HG02642 (cell line): Measurements from ENCODE around the gene PAXX.
A peak's percentile ranks its signal among the peaks of the same experiment; 100 is the strongest.
"Not testable (repeated sequence)": the region's sequence is repeated elsewhere in the genome, so short reads cannot be mapped to it uniquely, and the experiment has no call there.

Experiments
- ATAC-seq: cut with Tn5 transposase; IDR thresholded peaks from one replicate; pipeline ENCODE4 v1.9.1; 2021; ENCODE audit warnings: mild to moderate bottlenecking; ENCODE audit not compliant: unreplicated experiment, poor library complexity

Gene PAXX

DNA sequence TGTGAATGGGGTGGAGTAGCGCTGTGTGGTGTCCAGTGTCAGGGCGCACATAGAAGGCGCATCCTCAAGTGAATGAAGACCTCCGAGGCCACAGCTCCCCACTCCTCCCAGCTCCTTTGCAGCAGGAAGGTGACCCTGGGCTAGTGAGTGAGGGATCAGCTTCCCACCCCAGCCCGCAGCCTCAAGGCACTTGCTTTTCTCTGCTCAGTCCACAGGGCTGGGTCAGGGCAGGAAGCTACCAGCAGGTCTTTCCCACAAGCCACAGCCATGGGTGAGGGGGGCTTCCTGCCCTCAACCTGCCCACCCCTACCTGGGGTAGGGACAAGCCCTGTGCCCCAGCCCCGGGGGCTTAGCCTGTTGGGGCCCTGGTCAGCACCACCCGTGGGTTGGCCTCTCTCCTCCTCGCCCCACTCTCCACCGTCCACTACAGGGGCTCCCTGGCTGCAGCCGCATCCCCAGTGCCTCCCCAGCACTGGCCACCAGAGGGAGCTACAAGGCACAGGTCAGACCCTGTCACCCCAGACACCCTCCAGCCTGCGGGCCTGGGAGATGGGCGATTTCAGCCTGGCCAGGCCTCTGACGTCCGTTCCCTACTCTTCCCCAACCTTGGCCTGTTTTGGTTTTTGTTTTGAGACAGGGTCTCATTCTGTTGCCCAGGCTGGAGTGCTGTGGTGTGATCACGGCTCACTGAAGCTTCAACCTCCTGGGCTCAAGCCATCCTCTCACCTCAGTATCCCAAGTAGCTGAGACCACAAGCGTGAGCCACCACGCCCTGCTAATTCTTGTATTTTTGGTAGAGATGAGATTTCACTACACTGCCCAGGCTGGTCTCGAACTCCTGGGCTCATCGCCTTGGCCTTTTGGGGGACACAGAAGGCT, 37.1 kb downstream of the PAXX start:
- ATAC-seq, result no peak

DNA sequence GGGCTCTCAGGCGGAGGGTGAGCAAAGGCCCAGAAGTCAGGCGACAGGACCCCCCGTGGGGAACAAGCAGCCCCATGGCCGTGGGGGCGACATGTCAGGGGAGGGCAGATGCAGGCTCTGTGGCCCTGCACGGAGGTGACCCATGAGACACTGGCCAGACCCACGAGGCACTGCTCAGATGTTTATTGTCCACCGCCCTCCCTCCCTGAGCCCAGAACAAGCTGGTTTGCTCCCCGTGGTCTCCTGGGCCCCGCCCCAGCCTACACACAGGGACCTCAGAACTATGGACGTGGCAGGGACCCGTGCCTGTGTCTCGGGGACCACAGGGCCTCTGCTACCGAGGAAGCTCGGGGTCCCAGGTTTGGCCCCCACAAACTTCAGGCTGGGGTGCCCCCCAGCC, 37.8 kb downstream of the PAXX start:
- ATAC-seq, result no peak

DNA sequence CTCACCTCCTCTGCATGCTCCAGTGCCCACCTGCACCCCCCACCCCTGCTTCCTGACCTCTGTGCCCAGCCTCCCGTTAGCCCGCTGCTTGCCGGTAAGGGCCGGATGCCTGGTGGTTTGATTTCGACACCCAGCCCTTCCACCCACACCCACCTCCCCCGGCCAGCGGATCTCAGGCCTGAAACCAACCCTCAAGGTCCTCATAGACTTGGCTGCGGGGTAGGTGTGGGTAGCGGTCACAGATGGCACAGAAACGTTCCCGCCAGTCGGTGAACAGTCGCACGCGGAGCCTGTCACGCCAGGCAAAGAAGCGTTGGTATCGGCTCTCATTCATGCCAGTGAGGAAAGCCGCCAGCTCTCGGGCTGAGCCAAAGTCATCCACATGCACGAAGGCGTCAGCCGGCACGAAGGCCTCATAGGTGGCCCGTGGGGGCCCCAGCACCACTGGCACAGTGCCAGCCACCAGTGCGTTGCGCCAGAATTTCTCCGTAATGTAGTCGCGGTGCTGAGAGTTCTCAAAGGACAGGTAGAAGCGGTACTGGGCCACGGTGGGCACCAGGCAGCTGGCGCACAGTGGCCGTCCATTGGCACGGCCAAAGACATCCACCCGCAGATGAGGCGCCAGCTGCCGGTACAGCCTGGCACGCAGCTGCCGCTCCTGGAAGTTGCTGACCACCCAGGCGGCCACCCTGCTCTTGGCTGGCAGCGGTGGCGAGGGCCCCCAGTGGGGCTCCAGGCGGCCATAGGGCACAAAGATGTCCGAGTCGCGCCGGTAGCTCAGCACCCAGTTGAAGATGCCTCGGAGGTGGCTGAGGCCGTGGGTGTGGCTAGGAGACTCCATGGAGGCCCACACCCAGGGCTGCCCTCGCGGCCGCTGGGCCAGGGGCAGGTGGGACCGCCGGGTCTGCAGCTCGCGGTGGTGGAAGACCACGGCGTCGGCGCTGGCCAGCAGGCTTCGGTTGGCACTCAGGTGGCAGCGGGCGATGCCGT, 38.6 kb downstream of the PAXX start:
- ATAC-seq, result no peak

DNA sequence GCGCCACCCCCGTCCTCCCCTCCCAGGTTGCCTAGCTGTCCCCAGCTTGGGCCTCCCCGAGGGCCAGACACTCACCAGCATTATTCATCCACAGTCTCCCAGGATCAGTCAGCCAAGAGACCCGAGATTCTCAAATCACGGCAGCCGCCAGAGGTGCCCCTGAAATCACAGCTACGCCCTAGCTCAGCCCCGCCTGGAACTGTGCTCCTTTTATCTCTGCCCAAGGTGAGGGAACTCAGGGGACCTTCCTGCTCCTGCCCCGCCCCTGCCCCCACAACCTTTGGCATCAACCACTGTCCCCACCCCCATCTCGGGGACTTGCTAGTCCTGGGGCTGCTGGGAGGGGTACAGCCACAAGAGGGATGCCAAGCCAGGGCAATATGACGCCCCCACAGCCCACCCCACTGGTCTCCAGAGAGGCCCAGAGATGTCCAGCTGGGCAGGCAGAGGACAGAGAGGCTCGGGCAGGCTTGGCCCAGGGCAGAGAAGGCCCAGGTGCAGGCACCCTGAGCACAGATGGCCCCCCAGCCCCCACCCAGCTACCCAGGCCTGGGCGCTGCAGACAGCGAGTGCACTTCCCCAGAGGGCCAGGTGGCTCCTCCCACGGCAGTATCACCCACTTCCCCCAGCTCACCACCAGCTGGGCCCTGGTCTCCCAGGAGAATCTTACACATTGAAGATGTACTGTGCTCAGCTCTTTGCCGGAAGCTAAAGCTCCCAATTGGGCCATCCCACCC, 39.9 kb downstream of the PAXX start, which contains the start of gene FUT7:
TSS of gene FUT7 (minus strand) at position 185 of the 737 bp plus-strand sequence. CDS start at position 88, 97 bp downstream.
- no peak for ATAC-seq

DNA sequence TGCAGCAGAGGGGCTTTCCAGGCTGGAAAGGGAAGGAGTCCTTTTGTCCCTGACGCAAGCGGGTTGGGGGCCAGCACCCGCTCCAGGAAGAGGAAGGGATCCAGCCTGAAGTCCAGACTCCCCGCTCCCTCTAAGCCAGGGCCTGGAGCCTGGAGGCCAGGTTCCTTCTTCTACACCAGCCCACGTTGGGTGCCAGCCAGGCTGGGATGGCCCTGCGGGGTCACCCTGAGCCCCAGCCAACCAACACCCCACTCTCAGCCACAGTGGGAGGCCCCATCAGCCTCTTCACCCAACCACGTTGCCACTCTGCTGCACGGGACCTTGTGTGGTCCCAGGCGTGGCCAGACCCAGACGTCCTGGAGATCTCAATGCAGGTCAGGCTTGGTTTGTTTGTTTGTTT, 40.6 kb downstream of the PAXX start:
- no peak for ATAC-seq

DNA sequence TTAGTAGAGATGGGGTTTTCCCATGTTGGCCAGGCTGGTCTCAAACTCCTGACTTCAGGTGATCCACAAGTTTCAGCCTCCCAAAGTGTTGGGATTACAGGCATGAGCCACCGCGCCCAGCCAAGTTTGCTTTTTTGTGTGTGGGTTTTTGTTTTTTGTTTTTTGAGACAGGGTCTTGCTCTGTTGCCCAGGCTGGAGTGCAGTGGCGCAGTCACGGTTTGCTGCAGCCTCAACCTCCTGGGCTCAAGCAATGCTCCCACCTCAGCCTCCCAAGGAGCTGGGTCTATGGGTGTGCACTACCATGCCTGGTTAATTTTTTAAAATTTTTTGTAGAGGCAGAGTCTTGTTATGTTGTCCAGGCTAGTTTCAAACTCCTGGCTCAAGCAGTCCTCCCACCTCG, 41.3 kb downstream of the PAXX start:
- ATAC-seq, result not testable (repeated sequence)

DNA sequence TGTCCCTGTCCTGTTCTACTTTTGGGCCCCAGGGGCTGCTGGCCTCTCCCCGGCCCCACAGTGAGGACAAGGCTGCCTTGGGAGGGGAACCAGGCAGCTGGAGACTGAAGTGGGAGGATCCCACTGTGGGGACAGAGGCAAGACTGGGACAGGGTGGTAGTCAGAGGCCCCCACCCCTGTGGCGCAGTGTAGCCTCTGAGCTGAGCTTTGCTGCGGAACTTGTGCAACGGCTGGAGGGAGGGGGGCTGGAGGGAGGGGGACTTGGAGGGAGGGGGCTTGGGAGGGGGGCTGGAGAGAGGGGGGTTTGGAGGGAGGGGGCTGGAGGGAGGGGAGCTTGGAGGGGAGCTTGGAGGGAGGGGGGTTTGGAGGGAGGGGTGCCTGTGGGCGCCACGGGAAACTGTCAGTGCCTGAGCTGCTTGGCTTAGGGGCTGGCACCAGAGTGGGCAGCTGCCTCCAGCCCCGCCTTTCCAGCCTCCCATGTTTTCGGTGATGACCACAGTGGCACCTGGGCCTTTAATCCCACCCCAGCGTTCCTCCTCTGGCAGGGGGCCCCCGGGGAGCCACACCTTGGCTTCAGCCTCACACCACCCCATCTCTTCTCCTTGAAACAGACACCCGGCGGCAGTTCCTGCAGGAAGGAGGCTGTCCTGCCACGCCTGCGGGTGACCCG, 42.0 kb downstream of the PAXX start:
- ATAC-seq, result no peak

DNA sequence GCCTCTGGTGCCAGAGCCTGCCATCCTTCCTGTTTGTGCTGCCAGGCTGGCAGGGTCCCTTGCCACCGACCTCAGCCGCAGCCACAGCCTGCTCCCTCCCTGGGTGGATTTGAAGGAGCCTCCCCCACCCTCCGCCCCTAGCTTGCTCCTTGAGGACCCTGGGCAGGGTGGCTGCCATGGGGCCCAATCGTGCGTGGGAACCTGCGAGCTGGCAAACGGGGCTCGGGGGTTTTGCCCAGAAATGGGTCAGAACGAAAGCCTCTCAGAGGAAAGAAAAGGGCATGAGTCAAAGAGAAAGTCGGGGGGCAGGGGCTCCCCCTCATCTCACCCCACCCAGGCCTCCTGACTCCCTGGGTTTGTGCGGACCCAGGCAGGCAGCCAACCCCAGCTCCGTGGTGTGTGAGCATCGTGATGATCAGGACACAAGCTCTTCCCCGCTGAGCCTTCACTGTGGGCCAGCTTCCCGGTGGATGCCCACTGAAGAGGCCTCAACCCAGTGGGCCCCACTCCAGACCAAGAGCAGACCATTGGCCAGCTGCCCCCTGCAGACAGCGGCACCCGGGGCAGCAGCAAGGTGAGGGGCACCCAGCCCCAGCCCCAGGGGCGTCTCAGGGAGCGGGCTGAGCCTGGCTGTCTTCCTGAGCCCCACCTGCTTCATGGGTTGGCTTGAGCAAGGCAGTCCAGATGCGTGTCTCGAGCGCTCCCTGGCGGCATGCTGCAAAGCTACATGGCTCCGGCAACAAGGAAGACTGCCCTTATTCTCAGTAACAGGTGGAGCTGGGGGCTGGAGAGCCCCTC, 42.7 kb downstream of the PAXX start:
- ATAC-seq, result peak; percentile 67

DNA sequence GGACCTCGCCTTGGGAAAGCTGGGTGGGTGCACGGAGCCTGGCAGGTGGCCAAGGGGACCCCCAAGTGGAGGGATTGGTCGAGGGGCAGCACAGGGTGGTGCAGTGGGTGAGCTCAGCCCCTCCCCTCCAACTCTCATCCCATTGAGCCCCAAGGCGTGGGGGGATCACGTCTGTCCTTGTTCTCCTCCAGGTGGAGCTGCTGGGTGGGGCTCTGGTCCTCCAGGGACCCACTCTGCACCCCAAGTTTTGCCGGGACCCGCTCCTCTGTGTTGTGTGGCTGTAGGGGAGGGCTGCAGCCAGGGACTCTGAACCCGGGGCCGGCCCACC, 43.2 kb downstream of the PAXX start:
- ATAC-seq, result peak; percentile 2

DNA sequence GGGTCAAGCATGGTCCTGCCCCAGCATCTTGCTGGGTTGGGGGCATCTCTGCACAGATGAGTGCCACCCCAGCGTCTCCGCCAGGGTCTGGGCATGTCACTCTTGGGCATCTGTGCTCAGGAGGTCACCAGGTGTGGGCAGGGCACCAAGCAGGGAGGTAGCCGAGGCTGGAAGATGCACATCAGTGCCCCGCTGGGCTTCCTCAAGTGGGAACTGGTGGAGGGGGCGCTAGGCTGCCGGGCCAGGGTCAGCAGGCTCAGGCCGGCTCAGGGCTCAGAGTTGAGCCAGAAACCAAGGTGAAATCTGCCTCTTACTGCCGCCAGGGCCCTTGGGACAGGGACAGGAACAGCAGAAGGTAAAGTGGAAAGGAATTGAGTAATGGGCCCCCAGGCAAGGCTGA, 43.7 kb downstream of the PAXX start:
- no peak for ATAC-seq

DNA sequence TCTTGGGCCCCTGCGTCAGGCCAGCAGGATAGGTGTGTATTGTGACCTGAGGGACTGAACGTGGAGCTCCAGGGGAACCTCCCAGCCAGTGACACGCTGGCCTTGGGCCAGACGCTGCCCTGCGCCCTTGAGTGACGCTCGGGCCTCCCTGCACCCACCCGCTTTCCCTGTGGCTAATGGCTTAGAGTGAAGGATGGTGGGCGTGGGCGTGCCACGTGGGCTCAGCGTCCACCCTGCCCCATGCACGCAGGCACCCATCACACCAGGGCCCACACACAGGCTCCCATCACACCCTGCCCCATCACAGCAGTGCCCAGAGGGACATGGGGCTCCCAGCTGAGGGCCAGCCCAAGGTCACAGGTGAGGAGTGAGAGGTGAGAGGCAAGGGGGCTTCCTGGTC, 44.8 kb downstream of the PAXX start:
- ATAC-seq, result no peak

DNA sequence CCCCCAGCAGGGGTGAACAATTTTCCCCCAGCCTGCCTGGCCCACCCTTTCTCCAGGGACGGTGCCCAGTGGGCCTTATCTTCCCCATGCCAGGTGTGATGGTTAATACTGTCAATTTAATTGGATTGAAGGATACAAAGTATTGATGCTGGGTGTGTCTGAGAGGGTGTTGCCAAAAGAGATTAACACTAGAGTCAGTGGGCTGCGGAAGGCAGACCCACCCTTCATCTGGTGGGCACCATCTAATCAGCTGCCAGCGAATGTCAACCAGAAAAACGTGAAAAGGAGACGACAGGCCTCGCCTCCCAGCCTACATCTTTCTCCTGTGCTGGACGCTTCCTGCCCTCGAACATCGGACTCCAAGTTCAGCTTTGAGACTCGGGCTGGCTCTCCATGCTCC, 45.3 kb downstream of the PAXX start:
- no peak for ATAC-seq

DNA sequence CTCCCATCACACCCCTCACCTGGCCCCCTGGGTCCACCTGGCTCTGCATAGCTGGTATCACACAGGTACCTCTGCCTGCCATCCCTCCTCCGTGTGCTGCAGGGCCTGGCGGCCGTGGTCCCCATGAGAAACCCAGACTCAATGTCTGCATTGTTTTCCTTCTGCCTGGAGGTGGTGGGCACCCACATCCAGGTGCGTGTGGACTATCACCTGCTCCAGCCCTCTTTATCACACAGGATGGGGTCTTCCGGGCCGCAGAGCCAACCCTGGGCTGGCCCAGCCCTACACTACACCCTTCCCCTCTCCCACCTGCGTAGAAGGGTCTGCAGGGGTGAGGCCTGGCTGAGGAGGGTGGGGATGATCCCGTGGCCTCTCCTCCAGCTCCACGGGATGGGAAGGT, 46.7 kb downstream of the PAXX start:
- ATAC-seq, result no peak

DNA sequence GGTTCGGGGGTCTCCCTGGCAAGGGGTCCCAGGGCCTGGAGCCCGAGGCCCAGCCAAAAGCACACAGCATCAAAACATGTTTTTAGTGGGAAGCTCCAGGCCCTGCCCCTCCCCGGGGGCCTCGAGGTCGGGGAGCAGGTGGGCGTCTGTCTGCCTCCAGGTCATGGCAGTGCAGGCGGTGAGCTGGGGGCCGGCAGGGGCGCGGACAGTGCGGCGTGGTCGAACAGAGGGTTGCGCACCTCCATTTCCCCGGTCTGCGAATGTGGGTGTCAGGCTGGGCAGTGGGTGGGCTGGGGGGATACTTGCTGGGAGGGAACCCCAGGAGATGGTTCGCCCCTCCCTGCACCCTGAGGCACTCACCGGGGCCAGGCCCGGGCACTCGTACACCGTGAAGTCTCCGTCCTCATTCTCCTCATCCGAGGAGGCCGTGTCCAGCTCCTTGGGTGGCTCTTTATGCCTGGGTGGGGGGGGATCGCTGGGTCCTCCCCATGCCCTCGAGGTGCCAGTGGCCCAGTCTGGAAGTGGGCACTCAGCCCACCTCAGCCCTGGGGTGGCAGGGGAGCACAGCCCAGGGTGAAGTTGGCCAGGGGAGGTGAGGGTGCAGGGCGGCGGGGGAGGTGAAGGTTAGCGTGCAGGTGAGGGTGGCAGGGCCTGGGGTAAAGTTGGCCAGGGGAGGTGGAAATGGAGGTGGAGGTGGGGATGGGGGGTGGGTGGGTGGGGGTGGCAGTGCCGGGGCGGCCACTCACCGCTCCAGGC, 47.6 kb downstream of the PAXX start:
- no peak for ATAC-seq

DNA sequence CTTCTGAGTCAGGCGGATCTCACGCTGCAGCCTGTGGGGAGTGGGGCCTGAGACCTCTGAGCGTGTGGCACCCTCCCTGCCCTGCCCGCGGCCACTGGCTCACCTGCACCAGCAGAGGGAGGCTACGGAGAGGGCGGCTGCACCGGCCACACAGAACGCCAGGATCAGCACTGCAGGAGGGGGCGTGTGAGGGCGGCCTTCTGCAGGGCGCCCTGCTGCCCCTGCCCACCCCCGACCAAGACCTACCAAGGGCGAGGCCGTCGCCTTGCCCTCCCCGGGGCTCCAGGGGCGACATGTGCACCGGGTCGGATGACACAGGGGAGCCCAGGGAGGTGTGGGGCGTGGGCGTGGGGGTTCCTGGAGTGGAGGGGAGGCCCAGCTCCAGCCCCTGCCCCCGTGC, 48.3 kb downstream of the PAXX start:
- ATAC-seq, result no peak

DNA sequence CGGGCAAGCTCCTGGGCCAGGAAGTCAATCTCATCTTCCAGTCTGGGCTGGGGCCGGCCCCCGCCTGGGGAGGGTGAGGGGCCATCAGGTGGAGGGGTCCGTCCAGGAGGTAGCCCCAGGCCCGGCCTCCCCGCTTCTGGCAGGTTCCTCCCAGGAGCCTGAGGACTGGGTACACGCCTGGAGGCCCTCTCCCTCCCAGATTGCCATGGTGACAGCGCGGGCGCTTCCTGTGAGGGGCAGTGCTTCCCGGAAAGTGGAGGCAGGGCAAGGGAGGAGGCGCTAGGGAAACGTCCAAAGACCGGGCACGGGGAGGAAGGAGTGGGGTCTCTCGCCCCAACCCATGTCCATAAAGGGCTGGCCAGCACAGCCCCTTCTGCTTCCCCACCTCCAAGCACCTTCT, 48.9 kb downstream of the PAXX start:
- ATAC-seq, result no peak

DNA sequence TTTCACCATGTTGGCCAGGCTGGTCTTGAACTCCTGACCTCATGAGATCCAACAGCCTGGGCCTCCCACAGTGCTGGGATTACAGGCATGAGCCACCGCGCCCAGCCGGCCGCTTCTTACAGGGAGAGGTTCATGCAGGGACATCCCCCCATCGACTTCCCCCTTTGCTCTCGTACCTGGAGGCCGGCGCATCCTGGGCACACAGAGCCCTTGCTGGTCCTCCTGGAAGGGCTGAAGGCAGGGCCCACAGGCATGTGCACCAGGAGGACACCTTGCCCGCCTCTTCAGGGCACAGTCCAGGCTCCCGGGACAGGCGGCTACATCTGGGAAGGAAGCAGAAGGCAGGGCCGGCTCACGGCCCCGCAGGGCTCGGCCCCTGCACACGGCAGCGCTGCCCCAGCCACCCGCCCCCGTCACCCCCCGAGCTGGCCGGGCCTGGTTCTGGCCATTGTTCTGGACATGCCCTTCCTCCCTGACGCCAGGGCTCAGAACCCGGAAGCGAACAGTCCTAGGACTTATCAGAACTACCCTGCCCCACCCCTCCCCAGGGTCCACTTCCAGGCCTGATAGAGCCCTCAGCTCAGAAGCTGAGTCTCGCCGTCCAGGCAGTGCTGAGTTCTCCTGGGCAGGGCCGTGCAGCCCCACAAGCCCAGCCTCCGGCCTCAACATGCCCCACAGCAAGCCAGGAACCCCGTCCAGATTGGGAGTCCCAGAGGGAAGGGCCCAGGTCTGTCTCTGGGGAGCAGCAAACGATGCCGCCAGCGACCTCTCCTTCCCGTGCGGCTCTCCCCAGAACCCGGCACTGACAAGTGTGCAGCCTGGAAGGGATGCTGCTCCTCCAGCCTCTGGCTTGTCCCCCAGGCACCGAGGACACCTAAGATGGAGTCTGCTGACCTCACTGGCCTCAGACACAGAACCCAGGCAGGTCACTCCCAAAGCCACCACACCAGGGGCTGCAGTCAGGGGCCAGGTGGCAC, 50.8 kb downstream of the PAXX start:
- ATAC-seq, result no peak
